HG02885 (cell line): ENCODE data around the gene PLD1.
"Not testable (repeated sequence)": the region's sequence is repeated elsewhere in the genome, so short reads cannot be mapped to it uniquely, and the experiment has no call there.

Experiments
- ATAC-seq: cut with Tn5 transposase; IDR thresholded peaks from one replicate; pipeline ENCODE4 v1.9.1; 2021; ENCODE audit warnings: mild to moderate bottlenecking; ENCODE audit not compliant: unreplicated experiment, poor library complexity

Gene PLD1, protein sequence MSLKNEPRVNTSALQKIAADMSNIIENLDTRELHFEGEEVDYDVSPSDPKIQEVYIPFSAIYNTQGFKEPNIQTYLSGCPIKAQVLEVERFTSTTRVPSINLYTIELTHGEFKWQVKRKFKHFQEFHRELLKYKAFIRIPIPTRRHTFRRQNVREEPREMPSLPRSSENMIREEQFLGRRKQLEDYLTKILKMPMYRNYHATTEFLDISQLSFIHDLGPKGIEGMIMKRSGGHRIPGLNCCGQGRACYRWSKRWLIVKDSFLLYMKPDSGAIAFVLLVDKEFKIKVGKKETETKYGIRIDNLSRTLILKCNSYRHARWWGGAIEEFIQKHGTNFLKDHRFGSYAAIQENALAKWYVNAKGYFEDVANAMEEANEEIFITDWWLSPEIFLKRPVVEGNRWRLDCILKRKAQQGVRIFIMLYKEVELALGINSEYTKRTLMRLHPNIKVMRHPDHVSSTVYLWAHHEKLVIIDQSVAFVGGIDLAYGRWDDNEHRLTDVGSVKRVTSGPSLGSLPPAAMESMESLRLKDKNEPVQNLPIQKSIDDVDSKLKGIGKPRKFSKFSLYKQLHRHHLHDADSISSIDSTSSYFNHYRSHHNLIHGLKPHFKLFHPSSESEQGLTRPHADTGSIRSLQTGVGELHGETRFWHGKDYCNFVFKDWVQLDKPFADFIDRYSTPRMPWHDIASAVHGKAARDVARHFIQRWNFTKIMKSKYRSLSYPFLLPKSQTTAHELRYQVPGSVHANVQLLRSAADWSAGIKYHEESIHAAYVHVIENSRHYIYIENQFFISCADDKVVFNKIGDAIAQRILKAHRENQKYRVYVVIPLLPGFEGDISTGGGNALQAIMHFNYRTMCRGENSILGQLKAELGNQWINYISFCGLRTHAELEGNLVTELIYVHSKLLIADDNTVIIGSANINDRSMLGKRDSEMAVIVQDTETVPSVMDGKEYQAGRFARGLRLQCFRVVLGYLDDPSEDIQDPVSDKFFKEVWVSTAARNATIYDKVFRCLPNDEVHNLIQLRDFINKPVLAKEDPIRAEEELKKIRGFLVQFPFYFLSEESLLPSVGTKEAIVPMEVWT

DNA sequence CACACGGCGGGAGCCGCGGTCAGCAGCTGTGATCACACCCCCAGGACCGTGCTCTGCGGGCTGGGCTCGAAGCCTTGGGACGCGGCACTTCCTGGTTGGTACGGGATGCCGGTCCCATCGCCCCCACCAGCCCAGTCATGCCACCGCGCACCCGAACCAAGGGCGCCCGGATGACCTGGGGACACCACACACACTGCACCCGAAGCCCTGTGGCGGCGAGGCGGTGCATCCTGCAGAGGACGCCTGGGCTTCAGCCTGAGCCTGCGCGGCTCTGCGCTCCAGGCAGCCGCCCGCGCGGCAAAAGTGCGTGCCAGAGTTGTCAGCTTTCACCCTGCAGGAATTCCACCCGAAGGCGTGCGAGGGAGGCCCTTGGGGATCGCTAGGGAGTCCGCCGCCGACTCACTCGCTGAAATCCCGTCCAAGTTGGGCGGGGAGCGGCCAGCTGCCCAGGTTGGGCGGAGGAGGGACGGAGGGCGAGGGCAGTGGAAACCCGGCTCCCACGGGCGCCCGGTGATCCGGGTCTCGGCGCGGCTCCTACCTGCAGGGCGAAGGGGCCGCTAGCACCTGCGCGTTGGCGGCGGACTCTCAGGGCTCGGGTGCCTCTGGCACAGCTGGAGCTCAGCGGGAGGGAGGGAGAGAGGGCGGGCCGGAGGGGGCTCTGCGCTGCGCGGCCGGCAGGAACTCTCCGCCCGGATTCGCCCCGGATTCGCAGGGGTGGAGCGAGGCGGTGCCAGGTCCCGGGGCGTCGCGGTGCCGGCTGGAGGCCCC lies at the start of gene PLD1:
Gene PLD1, minus strand, starts transcription at position 623 of the 768 bp plus-strand sequence. CDS start 72,432 bp downstream, outside the sequence.
- ATAC-seq: peak; percentile 70

DNA sequence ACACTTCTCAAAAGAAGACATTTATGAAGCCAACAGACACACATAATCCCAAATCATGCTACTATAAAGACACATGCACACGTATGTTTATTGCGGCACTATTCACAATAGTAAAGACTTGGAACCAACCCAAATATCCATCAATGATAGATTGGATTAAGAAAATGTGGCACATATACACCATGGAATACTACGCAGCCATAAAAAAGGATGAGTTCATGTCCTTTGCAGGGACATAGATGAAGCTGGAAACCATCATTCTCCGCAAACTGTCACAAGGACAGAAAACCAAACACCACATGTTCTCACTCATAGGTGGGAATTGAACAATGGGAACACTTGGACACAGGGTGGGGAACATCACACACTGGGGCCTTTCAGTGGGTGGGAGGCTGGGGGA lies 48.5 kb upstream of the PLD1 start:
- not testable (repeated sequence) for ATAC-seq

- no peak for ATAC-seq
Measured at GRCh38 chr3:171854649-171855305, 44.5 kb upstream of the PLD1 start.

DNA sequence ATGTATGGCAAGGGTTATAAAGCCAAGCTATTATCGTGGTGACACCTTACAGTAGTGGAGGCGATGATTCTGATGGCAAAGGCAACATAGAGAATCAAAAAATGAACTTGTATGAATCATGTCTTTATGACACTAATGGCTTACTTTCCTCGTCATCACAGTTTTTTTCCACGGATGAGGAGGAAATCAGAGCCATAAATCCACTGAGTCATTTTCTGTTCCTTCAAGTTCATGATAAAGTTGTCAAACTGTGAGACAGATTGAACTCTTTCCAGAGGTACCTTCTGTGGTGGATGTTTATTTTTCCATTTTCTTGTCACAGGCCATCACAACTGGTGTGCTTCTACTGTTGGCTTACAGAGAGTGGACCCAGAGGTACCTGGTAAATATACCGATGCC lies 41.4 kb upstream of the PLD1 start:
- ATAC-seq: no peak

DNA sequence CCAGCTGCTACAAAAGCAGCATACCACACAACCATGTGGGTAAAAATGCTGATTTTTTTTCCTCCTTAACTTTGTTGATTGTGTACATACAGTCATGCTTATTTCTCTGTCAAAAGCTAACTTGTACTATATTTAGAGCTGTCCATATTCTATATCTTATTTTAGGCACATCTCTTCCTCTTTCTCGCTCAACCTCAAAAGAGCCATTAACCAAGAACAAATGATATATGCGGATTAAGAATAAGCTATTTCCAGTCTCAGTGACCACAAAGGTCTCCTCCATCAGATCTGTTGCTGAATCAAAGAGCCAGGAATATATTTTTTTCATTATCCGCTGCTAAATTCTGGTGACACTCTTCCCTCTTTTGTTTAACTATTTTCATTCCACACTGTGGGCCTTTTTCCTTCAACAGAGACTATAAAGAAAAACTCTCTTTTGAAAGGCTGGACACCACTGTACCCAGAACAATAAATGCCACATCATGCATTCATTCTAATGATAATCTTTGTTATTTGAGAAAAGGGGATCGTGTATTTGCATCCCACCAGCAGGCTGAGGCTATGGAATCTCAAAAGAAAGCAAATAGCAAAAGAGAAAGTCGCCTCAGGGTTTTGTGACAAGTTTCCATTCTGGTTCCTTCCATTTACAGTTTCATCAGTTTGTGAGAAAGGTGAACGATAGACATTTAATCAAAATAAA lies 40.8 kb upstream of the PLD1 start:
- ATAC-seq: no peak

DNA sequence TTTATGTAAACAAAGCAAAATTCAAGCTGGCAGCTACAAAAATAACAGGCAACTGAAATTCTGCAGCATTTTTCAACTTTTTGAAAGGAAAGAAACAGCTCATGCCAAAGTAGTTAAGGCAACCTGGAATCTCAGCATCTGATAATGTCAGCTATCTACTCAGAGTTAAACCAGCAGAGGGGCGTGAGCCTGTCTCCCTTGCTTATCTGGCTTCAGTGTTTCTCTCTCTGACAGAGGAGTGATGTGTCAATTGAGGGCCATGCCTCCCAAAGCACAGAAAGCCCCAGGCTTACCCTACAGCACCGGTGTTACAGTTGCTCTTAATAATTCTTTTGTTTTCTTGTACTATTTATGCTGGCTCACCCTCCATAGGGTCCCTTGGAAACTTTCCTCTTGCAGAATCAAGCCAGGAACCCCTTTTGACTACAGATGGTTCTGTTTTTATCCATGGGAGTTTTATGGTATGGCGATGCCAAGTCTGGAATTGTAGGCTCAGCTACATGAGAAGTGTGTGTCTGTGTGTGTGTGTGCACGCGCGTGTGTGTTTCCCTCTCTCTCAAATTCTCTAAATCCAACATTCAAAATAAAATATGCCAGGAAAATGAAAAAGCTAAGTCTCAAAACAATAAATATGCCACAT lies 40.2 kb upstream of the PLD1 start:
- no peak for ATAC-seq

GRCh38 chr3:171849617-171850319 lies 39.5 kb upstream of the PLD1 start:
- no peak for ATAC-seq

GRCh38 chr3:171847595-171848259 lies 37.4 kb upstream of the PLD1 start:
- no peak for ATAC-seq

DNA sequence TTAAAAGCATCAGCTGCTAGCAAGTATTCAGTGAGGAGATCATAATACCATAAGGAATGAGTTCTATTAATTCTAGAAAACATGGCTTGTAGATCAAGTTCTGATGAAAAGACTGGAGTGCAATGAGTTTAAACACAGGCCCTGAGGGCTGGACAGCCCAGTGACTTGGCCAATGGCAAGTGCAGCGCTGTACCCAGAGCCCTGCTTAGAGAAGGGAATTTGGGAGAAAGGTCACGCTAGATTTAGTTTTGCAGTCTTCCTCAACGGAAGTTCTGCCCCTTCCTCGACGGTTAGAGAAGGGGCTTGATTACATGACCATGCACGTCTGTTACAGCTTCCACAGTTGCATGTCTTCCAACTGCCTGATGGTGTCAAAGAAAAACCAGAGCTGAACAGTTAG lies 36.9 kb upstream of the PLD1 start:
- no peak for ATAC-seq

DNA sequence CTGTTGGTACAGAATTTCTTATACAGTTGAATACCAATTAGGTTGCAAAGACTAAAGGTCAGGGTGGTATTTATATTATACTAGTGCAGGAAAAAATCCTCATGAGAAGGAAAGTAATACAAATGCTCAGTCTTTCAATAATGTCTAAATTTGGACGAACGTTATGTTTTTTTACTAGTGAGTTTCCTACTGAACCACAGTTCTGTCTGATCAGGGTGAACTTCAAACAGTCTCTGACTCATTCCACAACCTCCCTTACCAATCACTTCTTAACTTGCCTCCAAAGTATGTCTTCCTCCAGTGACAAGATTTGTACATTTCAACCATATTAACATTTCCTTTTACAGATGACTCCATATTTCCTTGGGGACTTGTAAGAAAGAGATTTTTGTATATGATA lies 36.3 kb upstream of the PLD1 start:
- peak; percentile 100 for ATAC-seq

GRCh38 chr3:171845481-171846284 lies 35.4 kb upstream of the PLD1 start:
- ATAC-seq: no peak

DNA sequence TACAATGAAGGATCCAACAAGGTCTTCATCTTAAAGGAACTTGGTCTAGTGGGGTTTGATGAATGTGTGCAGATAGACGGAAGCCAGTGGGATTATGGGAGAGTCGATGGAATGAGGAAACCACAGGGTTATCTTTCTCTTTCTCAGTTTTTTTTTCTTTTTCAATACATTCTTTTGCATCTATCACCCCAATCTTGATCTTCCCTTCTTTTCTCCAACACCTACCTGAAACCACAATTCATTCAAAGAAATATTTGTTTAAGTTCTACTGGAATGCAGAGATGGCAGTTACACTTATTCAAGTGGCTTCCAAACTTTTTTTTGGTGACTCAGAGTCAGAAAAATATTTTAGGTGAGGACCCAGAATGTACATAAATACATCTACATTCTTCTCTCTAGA lies 34.6 kb upstream of the PLD1 start:
- ATAC-seq: no peak

- ATAC-seq: no peak
Measured at GRCh38 chr3:171842864-171843518, 32.7 kb upstream of the PLD1 start, which contains the start of gene TMEM212. TSS of gene TMEM212 (plus strand) at chr3:171843349. CDS start at chr3:171843384, 35 bp downstream.

GRCh38 chr3:171841620-171842000 lies 31.3 kb upstream of the PLD1 start:
- ATAC-seq: no peak

- ATAC-seq: no peak
Measured at GRCh38 chr3:171840811-171841619, 30.7 kb upstream of the PLD1 start.
